ENCODE data around the gene GLB1L3.

Gene GLB1L3

GRCh38 chr11:134362192-134362901, 86.2 kb downstream of the GLB1L3 start:
- DNase-seq (ENCODE audit: low spot score): no peak

- no peak for DNase-seq (ENCODE audit: low spot score)
Measured at GRCh38 chr11:134363161-134363560, 87.0 kb downstream of the GLB1L3 start.

DNA sequence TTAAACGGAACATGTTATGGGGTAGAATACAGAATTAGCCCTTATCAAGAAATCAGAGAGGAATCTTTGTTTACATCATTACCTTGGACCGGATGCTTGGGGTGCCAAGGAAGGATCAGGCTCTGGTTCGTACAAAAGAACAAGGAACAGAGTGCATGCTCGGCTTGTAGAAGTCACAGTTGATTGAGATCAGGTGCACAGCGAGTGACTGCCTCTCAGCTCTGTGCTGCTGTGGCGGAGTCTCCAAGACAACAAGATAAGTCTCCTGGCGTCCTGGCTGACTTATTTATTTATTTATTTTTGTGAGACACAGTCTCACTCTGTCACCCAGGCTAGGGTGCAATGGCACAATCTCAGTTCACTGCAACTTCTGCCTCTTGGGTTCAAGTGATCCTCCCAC, 87.4 kb downstream of the GLB1L3 start:
- no peak for DNase-seq (ENCODE audit: low spot score)

DNA sequence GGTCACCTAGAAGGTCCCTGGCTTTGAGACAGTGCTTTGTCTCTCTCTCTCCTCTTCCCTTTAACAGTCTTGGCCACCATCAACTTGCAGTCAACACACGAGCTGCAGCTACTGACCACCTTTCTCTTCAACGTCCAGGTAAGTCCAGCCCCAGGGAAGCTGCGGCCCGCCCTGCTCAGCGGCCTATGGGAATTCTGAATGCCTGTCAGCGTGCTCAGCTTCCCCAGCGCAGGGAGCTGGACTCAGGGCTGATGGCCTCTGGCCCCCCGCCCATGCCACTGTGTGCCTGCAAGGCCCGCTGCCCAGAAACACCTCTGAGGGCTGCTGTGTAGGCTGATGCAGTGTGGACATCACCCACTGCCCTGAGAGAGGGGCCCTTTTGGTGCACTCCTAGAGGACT, 88.1 kb downstream of the GLB1L3 start:
- no peak for DNase-seq (ENCODE audit: low spot score)

DNA sequence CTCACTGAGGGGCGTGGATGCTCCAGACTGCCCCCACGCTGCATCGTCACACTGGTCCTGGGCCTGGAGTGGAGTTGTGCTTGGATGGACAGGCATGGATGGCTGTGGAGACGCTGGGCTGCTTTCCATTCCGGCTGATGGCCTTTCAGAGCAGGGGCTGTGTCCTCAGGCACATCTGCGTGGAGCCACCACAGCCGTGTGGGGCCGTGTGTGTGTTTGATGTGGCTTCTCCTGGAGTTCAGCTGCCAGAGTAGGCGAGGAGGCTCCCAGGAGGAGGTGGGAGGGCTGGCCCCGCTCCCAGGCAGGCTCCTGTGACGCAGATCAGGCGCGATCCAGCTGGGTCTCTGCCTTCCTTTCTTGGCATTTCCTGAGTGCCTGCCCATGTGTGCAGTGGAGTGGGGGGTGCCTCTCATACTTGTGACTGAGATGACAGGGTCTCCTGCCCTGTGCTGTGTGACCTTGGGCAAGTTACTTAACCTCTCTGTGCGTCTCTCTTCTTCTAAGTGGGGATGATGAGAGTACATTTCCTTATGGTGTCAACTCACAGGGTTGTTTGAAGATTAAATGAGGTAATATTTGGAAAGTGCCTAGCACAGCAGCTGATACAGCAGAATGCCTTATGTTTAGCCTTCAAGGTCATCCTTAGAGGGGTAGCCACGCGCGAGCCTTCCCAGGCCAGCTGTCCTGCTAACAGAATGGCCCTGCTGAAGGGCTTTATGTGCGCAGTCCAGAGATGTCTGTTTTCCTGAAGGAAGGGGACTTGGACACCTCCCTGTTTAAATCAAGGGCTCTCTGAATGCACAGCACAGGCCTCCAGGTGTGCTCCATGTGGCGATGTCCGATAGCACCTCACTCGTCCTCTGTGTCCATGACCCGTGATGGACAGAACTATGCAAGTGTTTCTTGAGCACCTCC, 89.1 kb downstream of the GLB1L3 start:
- no peak for DNase-seq (ENCODE audit: low spot score)

DNA sequence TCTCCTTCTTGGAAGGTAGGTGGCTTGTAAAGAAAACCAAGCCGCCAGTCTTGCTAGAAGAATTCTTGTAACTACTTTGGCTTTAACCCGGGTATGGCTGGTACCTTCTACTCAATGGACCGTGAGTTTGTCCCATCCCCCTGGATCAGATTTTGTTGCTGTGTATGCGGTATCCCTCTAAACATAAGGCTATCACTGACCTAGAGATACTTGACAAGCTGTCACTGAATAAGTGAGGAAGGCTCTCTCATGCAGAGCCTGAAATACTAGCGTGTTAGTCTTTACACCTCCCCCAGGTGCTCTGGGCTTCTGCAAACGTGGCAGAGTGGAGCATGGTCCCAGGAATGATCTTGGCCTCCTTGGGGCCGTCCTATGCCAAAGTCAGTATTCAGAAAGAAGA, 90.1 kb downstream of the GLB1L3 start:
- no peak for DNase-seq (ENCODE audit: low spot score)

DNA sequence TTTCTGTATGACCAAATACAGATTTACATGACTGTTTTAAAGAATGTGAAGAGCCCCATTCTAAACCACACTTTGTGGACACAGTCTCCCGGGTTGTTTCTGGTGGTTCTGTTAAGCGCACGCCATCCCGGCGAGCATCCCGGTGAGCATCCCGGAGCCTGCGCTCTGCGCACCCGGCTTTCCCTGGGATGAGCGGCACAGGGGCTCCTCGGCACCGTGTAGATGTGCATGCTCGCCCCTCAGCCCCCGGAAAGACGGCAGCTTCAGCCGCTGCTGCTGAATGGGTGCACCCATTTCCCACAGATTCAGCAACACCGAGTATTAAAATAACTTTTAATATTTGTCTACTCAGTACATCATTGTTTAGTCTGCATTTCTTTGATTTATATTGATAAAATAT, 91.6 kb downstream of the GLB1L3 start:
- DNase-seq (ENCODE audit: low spot score): no peak

Measured in pons (tissue), 1 donor.